ENCODE data around the gene FABP7.
A peak's percentile ranks its signal among the peaks of the same experiment; 100 is the strongest.

The FABP7 gene

GRCh38 chr6:122758927-122759334 is 20.6 kb upstream of the FABP7 start:
- no peak for DNase-seq (ENCODE audit: low read depth)

- no peak for DNase-seq (ENCODE audit: low read depth)
These were observed 19.2 kb upstream of the FABP7 start for GRCh38 chr6:122760330-122760729.

GRCh38 chr6:122766256-122766655 is 13.3 kb upstream of the FABP7 start:
- no peak for DNase-seq (ENCODE audit: low read depth)

DNA sequence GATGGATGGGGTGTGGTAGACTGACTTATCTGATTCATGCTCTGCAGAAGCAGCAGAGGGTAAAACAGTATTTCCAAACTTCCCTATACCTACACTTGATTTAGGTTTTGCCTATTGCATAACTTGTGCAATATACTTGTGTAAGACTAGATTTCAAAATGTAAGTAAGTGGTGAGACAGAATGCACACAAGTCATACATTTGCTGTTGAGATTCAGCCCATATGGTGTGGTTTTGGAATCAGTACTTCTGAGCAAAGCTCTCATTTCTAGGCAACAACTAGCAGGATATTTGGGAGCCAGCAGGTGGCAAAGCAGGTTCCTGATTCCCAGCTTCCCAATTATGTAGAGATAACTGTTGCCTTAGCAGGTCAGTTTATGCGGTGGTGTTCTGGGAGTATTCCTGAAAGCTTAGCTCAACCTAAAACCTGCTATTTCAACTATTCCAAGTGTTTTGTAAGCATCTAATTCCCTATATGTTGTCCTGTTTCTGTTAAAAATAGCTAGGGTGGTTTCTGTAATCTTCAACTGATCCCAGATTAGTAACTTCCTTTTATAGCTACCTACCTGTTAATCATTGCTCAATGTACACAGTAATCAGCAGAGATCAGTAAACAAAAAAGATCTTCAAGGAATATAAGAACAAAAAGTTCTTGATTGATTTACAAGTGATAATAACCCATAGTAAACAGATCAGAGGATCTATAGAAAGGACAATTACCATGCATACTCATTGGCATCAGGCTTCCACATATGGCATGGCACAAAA is 8.5 kb upstream of the FABP7 start:
- no peak for DNase-seq (ENCODE audit: low read depth)

DNA sequence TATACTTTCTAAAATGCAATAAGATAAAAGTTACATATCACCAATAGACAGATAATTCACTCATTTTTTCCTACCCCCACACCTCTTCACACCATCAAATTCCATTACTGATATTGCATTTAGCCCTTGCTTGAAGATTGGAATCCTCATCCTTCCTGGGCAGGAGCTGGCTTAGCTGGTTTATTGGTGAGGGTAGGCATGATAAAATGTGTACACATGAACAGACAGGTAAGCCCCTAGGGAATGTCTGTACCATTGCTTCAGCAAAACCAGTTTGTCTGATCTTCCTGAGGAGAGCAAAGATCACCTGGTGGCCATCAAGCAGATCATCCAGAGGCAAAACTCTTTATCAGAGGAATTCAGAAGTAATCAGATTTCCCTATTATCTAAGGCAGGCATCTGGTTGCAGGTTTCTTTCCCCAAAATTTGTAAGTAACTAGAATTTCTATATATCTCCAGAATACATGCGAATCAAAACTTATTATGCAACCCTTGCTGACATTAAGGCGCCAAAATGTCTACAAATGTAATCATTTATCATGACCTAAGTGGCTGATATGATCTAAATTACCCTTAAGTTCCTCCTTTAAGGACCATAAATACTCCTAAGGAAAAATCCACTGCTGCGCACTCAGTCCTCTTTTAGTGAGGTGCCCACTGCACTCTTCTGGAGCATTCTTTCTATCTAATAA is 6.6 kb upstream of the FABP7 start:
- DNase-seq (ENCODE audit: low read depth): no peak

DNA sequence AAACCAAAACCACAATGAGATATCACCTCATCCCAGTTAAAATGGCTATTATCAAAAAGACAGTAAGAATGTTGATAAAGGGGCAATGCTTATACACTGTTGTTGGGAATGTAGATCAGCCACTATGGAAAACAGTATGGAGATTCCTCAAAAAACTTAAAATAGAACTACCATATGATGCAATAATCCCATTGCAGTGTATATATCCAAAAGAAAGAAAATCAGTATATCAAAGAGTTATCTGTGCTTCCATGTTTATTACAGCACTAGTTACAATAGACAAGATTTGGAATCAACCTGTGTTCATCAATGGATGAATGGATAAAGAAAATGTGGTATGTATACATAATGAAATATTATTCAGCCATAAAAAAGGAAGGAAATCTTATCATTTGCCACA is 3.5 kb upstream of the FABP7 start:
- DNase-seq (ENCODE audit: low read depth): no peak

- no peak for DNase-seq (ENCODE audit: low read depth)
These were observed 1.2 kb upstream of the FABP7 start for GRCh38 chr6:122778302-122778701.

- DNase-seq (ENCODE audit: low read depth): no peak
These were observed 393 bp upstream of the FABP7 start for GRCh38 chr6:122778985-122779661.

- no peak for DNase-seq (ENCODE audit: low read depth)
These were observed 598 bp downstream of the FABP7 start for GRCh38 chr6:122780114-122780513.

DNA sequence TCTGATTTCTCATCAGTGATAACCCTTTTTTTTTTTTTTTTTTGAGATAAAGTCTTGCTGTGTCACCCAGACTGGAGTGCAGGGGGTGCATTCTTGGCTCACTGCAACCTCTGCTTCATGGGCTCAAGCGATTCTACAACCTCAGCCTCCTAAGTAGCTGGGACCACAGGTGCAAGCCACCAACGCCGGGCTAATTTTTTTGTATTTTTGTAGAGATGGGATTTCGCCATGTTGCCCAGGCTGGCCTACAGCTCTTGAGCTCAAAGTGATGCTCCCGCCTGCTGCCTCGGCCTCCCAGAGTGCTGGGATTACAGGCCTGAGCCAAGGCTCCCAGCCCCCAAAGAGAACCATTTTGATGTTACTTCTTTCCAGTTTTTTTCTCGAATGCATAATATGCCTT is 2.2 kb downstream of the FABP7 start:
- DNase-seq (ENCODE audit: low read depth): no peak

GRCh38 chr6:122783401-122783800 is 3.9 kb downstream of the FABP7 start:
- DNase-seq (ENCODE audit: low read depth): no peak

- no peak for DNase-seq (ENCODE audit: low read depth)
These were observed 6.4 kb downstream of the FABP7 start for GRCh38 chr6:122785891-122786290.

- no peak for DNase-seq (ENCODE audit: low read depth)
These were observed 8.2 kb downstream of the FABP7 start for GRCh38 chr6:122787721-122788120.

- no peak for DNase-seq (ENCODE audit: low read depth)
These were observed 8.7 kb downstream of the FABP7 start for GRCh38 chr6:122788208-122788607.

DNA sequence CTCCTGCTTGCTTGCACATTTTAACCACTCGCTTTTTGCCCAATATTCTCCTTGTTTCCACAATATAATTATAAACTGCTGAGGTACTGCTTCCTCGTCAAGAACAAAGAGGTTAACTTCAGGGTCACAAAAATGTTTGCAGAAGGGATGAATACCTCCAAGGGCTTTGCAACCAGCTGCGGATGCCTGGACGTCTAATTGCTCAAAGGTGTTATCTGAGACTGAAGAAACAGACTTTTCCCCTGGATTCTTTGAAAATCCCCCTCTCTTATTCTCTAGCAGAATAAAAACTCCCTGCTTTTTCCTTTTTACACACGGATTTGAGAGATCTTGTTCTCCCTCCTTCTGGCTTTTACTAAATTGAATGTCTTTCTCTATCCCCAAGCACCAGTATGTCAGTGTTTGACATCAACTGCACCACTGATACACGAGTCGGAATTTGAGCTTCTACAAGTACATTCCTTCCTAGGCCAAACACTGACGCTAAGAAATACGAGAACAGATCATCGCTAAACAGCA is 9.2 kb downstream of the FABP7 start:
- no peak for DNase-seq (ENCODE audit: low read depth)

GRCh38 chr6:122789182-122790027 is 9.9 kb downstream of the FABP7 start, which contains the start of gene SMPDL3A:
Gene SMPDL3A, plus strand, starts transcription at chr6:122789258. Its CDS starts 89 bp downstream, at chr6:122789347.
- DNase-seq (ENCODE audit: low read depth): peak; percentile 4

- no peak for DNase-seq (ENCODE audit: low read depth)
These were observed 10.5 kb downstream of the FABP7 start for GRCh38 chr6:122790028-122790422.

GRCh38 chr6:122790423-122791309 is 11.2 kb downstream of the FABP7 start:
- DNase-seq (ENCODE audit: low read depth): no peak

- DNase-seq (ENCODE audit: low read depth): no peak
These were observed 11.8 kb downstream of the FABP7 start for GRCh38 chr6:122791310-122791679.

GRCh38 chr6:122792766-122793165 is 13.2 kb downstream of the FABP7 start:
- no peak for DNase-seq (ENCODE audit: low read depth)

- no peak for DNase-seq (ENCODE audit: low read depth)
These were observed 18.0 kb downstream of the FABP7 start for GRCh38 chr6:122797537-122797936.
